Measurements from ENCODE around the gene TREM1. TPM values are rescaled to one million over a fixed set of nuclear protein-coding genes. Genes with fewer than 3 reads are reported as not detected.

The TREM1 gene
- total RNA-seq (2014; rRNA removed; shearing (Covaris generic)) (0.19 TPM in 1 of 2 replicates, not detected in the other), total RNA-seq (2022) (0.51 and 0.55 TPM in 2 replicates), Bru-seq, nascent RNA (percentile 15 among the genes with signal in this experiment), BruChase-seq, experiment 1, labeled RNA remaining after a 6-hour chase (percentile 16 among the genes with signal in this experiment), BruChase-seq, experiment 2, labeled RNA remaining after a 2-hour chase (percentile 16 among the genes with signal in this experiment)
- long read RNA-seq, partial matches to known transcripts = 0 of 1 reads
- long read RNA-seq, other reads (novel, unspliced or antisense) = 1 of 1 reads

GRCh38 chr6:41286544-41287346, at the start of gene TREM1:
TSS of gene TREM1 (minus strand) at chr6:41286682. CDS start at chr6:41286655, 27 bp downstream.
- no peak within 1 kb of the TSS for H3K27ac ChIP-seq (ENCODE audit: low read depth, low read length, poor library complexity, severe bottlenecking)
- no peaks in the 10 kb centered on the region for H3K9me2 ChIP-seq (ENCODE audit: insufficient read depth, low read length)

GRCh38 chr6:41335943-41336342, 49.5 kb upstream of the TREM1 start:
- H3K27ac ChIP-seq (ENCODE audit: low read depth, low read length, poor library complexity, severe bottlenecking) = no peak overlapping the region
- CTCF ChIA-PET (ENCODE audit: unreplicated experiment) = interaction anchor here (1.2 kb wide), 1 partner anchor 17 kb away, joined by 5 read pairs; no protein-coding TSS in a partner anchor
- H3K4me1 ChIP-seq (ENCODE audit: insufficient read depth, low read length, poor library complexity, severe bottlenecking) = peaks cover 14% of the 10 kb centered on the region

More at GRCh38 chr6:41286544-41287346, at the start of gene TREM1:
- no peaks in the 10 kb centered on the region for H3K36me3 ChIP-seq (ENCODE audit: insufficient read depth, low read length)
- no peaks in the 10 kb centered on the region for H3K9me3 ChIP-seq (ENCODE audit: low read length)
- CTCF ChIA-PET (ENCODE audit: unreplicated experiment) = no interaction called here
- no peaks in the 10 kb centered on the region for H3K4me1 ChIP-seq (ENCODE audit: insufficient read depth, low read length, poor library complexity, severe bottlenecking)
- H3K4me2 ChIP-seq (ENCODE audit: low read length) = no peak within 1 kb of the TSS
- intact Hi-C loops (cut with micrococcal nuclease; ENCODE audit: unreplicated experiment) = no loop called here
- H2AFZ ChIP-seq (ENCODE audit: low read length) = no peak within 1 kb of the TSS
- POLR2A ChIA-PET = interaction anchor here (0.7 to 1.2 kb wide), 2 partner anchors 9 to 17 kb away, joined by 3 to 4 read pairs; no protein-coding TSS in a partner anchor
- DNase-seq (ENCODE audit: low spot score) = no peak
- no peak for TF ChIP-seq EZH2phosphoT487 (IDR thresholded peaks at IDR 0.05; ENCODE audit: borderline replicate concordance, low read depth, low read length)
- TF ChIP-seq, protein P1, sequence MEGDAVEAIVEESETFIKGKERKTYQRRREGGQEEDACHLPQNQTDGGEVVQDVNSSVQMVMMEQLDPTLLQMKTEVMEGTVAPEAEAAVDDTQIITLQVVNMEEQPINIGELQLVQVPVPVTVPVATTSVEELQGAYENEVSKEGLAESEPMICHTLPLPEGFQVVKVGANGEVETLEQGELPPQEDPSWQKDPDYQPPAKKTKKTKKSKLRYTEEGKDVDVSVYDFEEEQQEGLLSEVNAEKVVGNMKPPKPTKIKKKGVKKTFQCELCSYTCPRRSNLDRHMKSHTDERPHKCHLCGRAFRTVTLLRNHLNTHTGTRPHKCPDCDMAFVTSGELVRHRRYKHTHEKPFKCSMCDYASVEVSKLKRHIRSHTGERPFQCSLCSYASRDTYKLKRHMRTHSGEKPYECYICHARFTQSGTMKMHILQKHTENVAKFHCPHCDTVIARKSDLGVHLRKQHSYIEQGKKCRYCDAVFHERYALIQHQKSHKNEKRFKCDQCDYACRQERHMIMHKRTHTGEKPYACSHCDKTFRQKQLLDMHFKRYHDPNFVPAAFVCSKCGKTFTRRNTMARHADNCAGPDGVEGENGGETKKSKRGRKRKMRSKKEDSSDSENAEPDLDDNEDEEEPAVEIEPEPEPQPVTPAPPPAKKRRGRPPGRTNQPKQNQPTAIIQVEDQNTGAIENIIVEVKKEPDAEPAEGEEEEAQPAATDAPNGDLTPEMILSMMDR (conservative IDR thresholded peaks at IDR 0.05; ENCODE audit: low read length) = no peak
- no TSS peak for BruUV-seq (replicated peaks)
- no peak within 1 kb of the TSS for H3K4me3 ChIP-seq (ENCODE audit: low read depth, low read length, poor library complexity, severe bottlenecking)
- no peaks in the 10 kb centered on the region for H3K79me2 ChIP-seq (ENCODE audit: insufficient read depth, low read depth, low read length)
- no peaks in the 10 kb centered on the region for H4K20me1 ChIP-seq (ENCODE audit: insufficient read depth, low read length)

More at GRCh38 chr6:41335943-41336342, 49.5 kb upstream of the TREM1 start:
- no peaks in the 10 kb centered on the region for H3K9me2 ChIP-seq (ENCODE audit: insufficient read depth, low read length)
- POLR2A ChIA-PET = interaction anchor here (0.7 kb wide), 1 partner anchor 40 kb away, joined by 4 read pairs; no protein-coding TSS in a partner anchor
- no peaks in the 10 kb centered on the region for H3K79me2 ChIP-seq (ENCODE audit: insufficient read depth, low read depth, low read length)
- H4K20me1 ChIP-seq (ENCODE audit: insufficient read depth, low read length) = no peaks in the 10 kb centered on the region
- H3K4me3 ChIP-seq (ENCODE audit: low read depth, low read length, poor library complexity, severe bottlenecking) = no peak overlapping the region
- TF ChIP-seq, protein P1 (conservative IDR thresholded peaks at IDR 0.05; ENCODE audit: low read length) = no peak
- H2AFZ ChIP-seq (ENCODE audit: low read length) = no peak overlapping the region
- intact Hi-C loops (cut with micrococcal nuclease; ENCODE audit: unreplicated experiment) = no loop called here
- DNase-seq (ENCODE audit: low spot score) = no peak
- H3K4me2 ChIP-seq (ENCODE audit: low read length) = no peak overlapping the region
- no peaks in the 10 kb centered on the region for H3K36me3 ChIP-seq (ENCODE audit: insufficient read depth, low read length)
- no peaks in the 10 kb centered on the region for H3K9me3 ChIP-seq (ENCODE audit: low read length)
- BruUV-seq (replicated peaks) = no TSS peak
